IMR-90 (cell line): Measurements from ENCODE around the gene VCL. TPM values are rescaled to one million over a fixed set of nuclear protein-coding genes. Genes with fewer than 3 reads are reported as not detected.

Experiments
- ATAC-seq: fragments of 200-7000 bp; cut with Tn5 transposase; 2 replicates; pipeline ENCODE4 v1.9.1; 2020; ENCODE audit warnings: low read depth, mild to moderate bottlenecking, moderate library complexity
- BruUV-seq: library from RNA; stranded (reverse); fragments of 400-500 nt; replicated peaks from 2 replicates; lab custom pipeline; 2021; lab: Mats Ljungman, UMichigan
- CTCF ChIA-PET: fragments of 300-600 bp; formaldehyde crosslinking; extraction: SDS; loops from one replicate; lab custom pipeline; 2021; ENCODE audit warnings: antibody characterized with exemption; lab: Yijun Ruan, JAX
- POLR2A ChIA-PET: fragments of 300-600 bp; sonication (Branson Sonifier 250); formaldehyde crosslinking; loops from one replicate; lab custom pipeline; 2022; ENCODE audit warnings: antibody characterized with exemption; ENCODE audit not compliant: unreplicated experiment; lab: Charles Lee
- DNase-seq: peaks from one replicate; pipeline ENCODE4 v3.0.0; 2013
- H2AFZ ChIP-seq: replicated peaks from 2 replicates; pipeline ENCODE3; 2013; ENCODE audit warnings: low read length, mild to moderate bottlenecking; ENCODE audit not compliant: poor library complexity
- H2AK5ac ChIP-seq: 2 replicates; pipeline ENCODE4 v1.6.1; 2013; ENCODE audit warnings: low read depth, low read length, inconsistent platforms
- H2AK9ac ChIP-seq: replicated peaks from 2 replicates; pipeline ENCODE3; 2013; ENCODE audit warnings: mild to moderate bottlenecking, low read depth, low read length, moderate library complexity; ENCODE audit not compliant: poor library complexity
- H2BK120ac ChIP-seq: 2 replicates; pipeline ENCODE4 v1.6.1; 2013; ENCODE audit warnings: low read depth, low read length, inconsistent platforms
- H2BK15ac ChIP-seq: 3 replicates; pipeline ENCODE4 v1.6.1; 2013; ENCODE audit warnings: low read depth, low read length, inconsistent platforms
- H2BK20ac ChIP-seq: 2 replicates; pipeline ENCODE4 v1.6.1; 2013; ENCODE audit warnings: low read depth, mild to moderate bottlenecking, inconsistent platforms, low read length, moderate library complexity
- H2BK5ac ChIP-seq: 2 replicates; pipeline ENCODE4 v1.6.1; 2013; ENCODE audit warnings: mild to moderate bottlenecking, low read depth, low read length, inconsistent platforms; ENCODE audit not compliant: poor library complexity, severe bottlenecking
- H3K14ac ChIP-seq: replicated peaks from 2 replicates; pipeline ENCODE4 v1.6.1; 2013; ENCODE audit warnings: low read depth, low read length, inconsistent platforms
- H3K18ac ChIP-seq: 2 replicates; pipeline ENCODE4 v1.6.1; 2013; ENCODE audit warnings: low read depth, low read length, control low read depth
- H3K23ac ChIP-seq: 2 replicates; pipeline ENCODE4 v1.6.1; 2013; ENCODE audit warnings: low read depth, low read length, inconsistent platforms
- H3K27ac ChIP-seq: 2 replicates; pipeline ENCODE4 v1.5.1; 2013; ENCODE audit warnings: mild to moderate bottlenecking, control low read depth, low read length; ENCODE audit not compliant: insufficient read depth
- H3K27me3 ChIP-seq: 2 replicates; pipeline ENCODE4 v1.6.1; 2013; ENCODE audit warnings: low read length; ENCODE audit not compliant: control insufficient read depth, insufficient read depth
- H3K36me3 ChIP-seq: 2 replicates; pipeline ENCODE4 v1.6.1; 2013; ENCODE audit warnings: low read length, mixed read lengths; ENCODE audit not compliant: control insufficient read depth, insufficient read depth
- H3K4ac ChIP-seq: 2 replicates; pipeline ENCODE4 v1.6.1; 2013; ENCODE audit warnings: low read depth, low read length, inconsistent platforms
- H3K4me1 ChIP-seq: 2 replicates; pipeline ENCODE4 v1.6.1; 2013; ENCODE audit warnings: low read length, mixed read lengths; ENCODE audit not compliant: control insufficient read depth, insufficient read depth
- H3K4me2 ChIP-seq: 2 replicates; pipeline ENCODE4 v1.6.1; 2013; ENCODE audit warnings: low read depth, mild to moderate bottlenecking, control low read depth, low read length, moderate library complexity
- H3K4me3 ChIP-seq: 2 replicates; pipeline ENCODE4 v1.5.1; 2013; ENCODE audit warnings: low read depth, mild to moderate bottlenecking, control low read depth, low read length, moderate library complexity; ENCODE audit not compliant: insufficient read depth
- H3K56ac ChIP-seq: 2 replicates; pipeline ENCODE4 v1.6.1; 2013; ENCODE audit warnings: low read length, inconsistent platforms; ENCODE audit not compliant: insufficient read depth; ENCODE audit errors: extremely low read depth
- H3K79me1 ChIP-seq, 2 experiments: 2 replicates each; pipeline ENCODE4 v1.6.1; 2013; ENCODE audit warnings: low read length in 2 of 2, inconsistent platforms in 1 of 2, low read depth in 1 of 2
- H3K9ac ChIP-seq: 2 replicates; pipeline ENCODE4 v1.6.1; 2013; ENCODE audit warnings: low read depth, low read length, control low read depth
- H3K9me1 ChIP-seq: 2 replicates; pipeline ENCODE4 v1.6.1; 2013; ENCODE audit warnings: low read length, inconsistent platforms; ENCODE audit not compliant: insufficient read depth
- H3K9me3 ChIP-seq: 2 replicates; pipeline ENCODE4 v1.6.1; 2013; ENCODE audit warnings: low read length; ENCODE audit not compliant: control insufficient read depth, insufficient read depth
- H4K20me1 ChIP-seq: 2 replicates; pipeline ENCODE4 v1.6.1; 2013; ENCODE audit warnings: low read length, inconsistent platforms; ENCODE audit not compliant: insufficient read depth
- H4K5ac ChIP-seq: 2 replicates; pipeline ENCODE4 v1.6.1; 2013; ENCODE audit warnings: mild to moderate bottlenecking, low read depth, low read length, control low read depth
- H4K8ac ChIP-seq, 2 experiments: 2 replicates each; pipeline ENCODE4 v1.6.1; 2013; ENCODE audit warnings: low read depth in 2 of 2, low read length in 2 of 2, control low read depth in 1 of 2, inconsistent platforms in 1 of 2
- H4K91ac ChIP-seq: 2 replicates; pipeline ENCODE4 v1.6.1; 2013; ENCODE audit warnings: low read depth, low read length, inconsistent platforms; ENCODE audit not compliant: insufficient read depth
- BHLHE40 ChIP-seq: fragments of 150-350 bp; IDR thresholded peaks from 2 replicates; pipeline ENCODE4 v1.6.1; 2016; ENCODE audit warnings: mild to moderate bottlenecking, low read depth, low read length
- CEBPB ChIP-seq: IDR thresholded peaks from 2 replicates; pipeline ENCODE4 v1.6.1; 2012; ENCODE audit warnings: low read depth, low read length, improper control_type of control experiment
- CHD1 ChIP-seq: IDR thresholded peaks from 2 replicates; pipeline ENCODE4 v1.6.1; 2012; ENCODE audit warnings: low read depth, low read length, improper control_type of control experiment
- FOS ChIP-seq: fragments of 150-350 bp; IDR thresholded peaks from 2 replicates; pipeline ENCODE4 v1.6.1; 2016; ENCODE audit warnings: low read depth, low read length
- MAFK ChIP-seq: IDR thresholded peaks from 2 replicates; pipeline ENCODE4 v1.6.1; 2012; ENCODE audit warnings: low read depth, low read length, improper control_type of control experiment
- MAZ ChIP-seq: IDR thresholded peaks from 2 replicates; pipeline ENCODE4 v1.6.1; 2012; ENCODE audit warnings: low read depth, mild to moderate bottlenecking, low read length, improper control_type of control experiment, moderate library complexity, borderline replicate concordance
- MXI1 ChIP-seq: IDR thresholded peaks from 2 replicates; pipeline ENCODE4 v1.6.1; 2012; ENCODE audit warnings: low read depth, mild to moderate bottlenecking, low read length, moderate library complexity, borderline replicate concordance
- NFE2L2 ChIP-seq: fragments of 150-350 bp; IDR thresholded peaks from 2 replicates; pipeline ENCODE4 v1.6.1; 2016; ENCODE audit warnings: low read depth, mild to moderate bottlenecking, low read length
- POLR2A ChIP-seq: IDR thresholded peaks from 2 replicates; pipeline ENCODE4 v1.6.1; 2012; ENCODE audit warnings: mild to moderate bottlenecking, low read depth, low read length
- RAD21 ChIP-seq: IDR thresholded peaks from 2 replicates; pipeline ENCODE4 v1.6.1; 2012; ENCODE audit warnings: low read length, improper control_type of control experiment
- RCOR1 ChIP-seq: IDR thresholded peaks from 2 replicates; pipeline ENCODE4 v1.6.1; 2012; ENCODE audit warnings: mild to moderate bottlenecking, low read length, improper control_type of control experiment; ENCODE audit not compliant: insufficient replicate concordance
- RFX5 ChIP-seq: IDR thresholded peaks from 2 replicates; pipeline ENCODE4 v1.8.0; 2012; ENCODE audit warnings: low read depth, mild to moderate bottlenecking, low read length, moderate library complexity
- SMC3 ChIP-seq: fragments of 150-350 bp; IDR thresholded peaks from 2 replicates; pipeline ENCODE4 v1.6.1; 2016; ENCODE audit warnings: low read depth, mild to moderate bottlenecking, antibody characterized with exemption, low read length, moderate library complexity
- WGBS, 2 experiments: methylation state at CpG; one replicate each; pipeline versions ENCODE4 v1.1.5 to v1.1.7; 2013; ENCODE audit warnings: missing lambda C conversion rate in 2 of 2; ENCODE audit not compliant: insufficient read length in 1 of 2; ENCODE audit errors: extremely low coverage in 2 of 2; 5-methylcytosine and 5-hydroxymethylcytosine counted together
- dilution Hi-C: fragments of 300-500 bp; cut with HindIII; formaldehyde crosslinking; loops from one replicate; pipeline ENCODE4 v1.14.3; 2018; ENCODE audit warnings: low sequenced_read_pairs; ENCODE audit not compliant: unreplicated experiment
- in situ Hi-C: fragments of 300-500 bp; cut with MboI; formaldehyde crosslinking; loops from 3 replicates; pipeline ENCODE4 v1.14.3; 2019; ENCODE audit warnings: low sequenced_read_pairs, inconsistent platforms, mixed read lengths
- intact Hi-C: fragments of 100-400 bp; cut with micrococcal nuclease; formaldehyde crosslinking; loops from 2 replicates; pipeline ENCODE4 v1.10.0; 2022
- polyA plus RNA-seq, 3 experiments: library from polyadenylated mRNA; depleted of rRNA; stranded (reverse); fragments of >200 nt; gene quantifications; 2 replicates each; pipeline ENCODE4 v1.2.3, GENCODE V29; 2012; ENCODE audit warnings: low replicate concordance in 1 of 3
- total RNA-seq: library from RNA; depleted of rRNA; stranded (reverse); fragments of >200 nt; gene quantifications from 2 replicates; pipeline ENCODE4 v1.2.3, GENCODE V29; 2012
- TF ChIP-seq, protein P1 (sequence below): fragments of 150-350 bp; IDR thresholded peaks from 2 replicates; pipeline ENCODE4 v1.6.1; 2016; ENCODE audit warnings: low read depth, mild to moderate bottlenecking, low read length, moderate library complexity, borderline replicate concordance
- TF ChIP-seq, protein P2 (sequence below): fragments of 150-350 bp; IDR thresholded peaks from 2 replicates; pipeline ENCODE4 v1.6.1; 2017; ENCODE audit warnings: mild to moderate bottlenecking, antibody characterized with exemption, low read length, low read depth
- TF ChIP-seq, protein P3 (sequence below): conservative IDR thresholded peaks from 2 replicates; pipeline ENCODE4 v1.5.1; 2012; ENCODE audit warnings: mild to moderate bottlenecking, low read depth, low read length, improper control_type of control experiment

VCL gene
- total and polyA plus RNA-seq, 2 of the 4 experiments (the other 2 are of a cell fraction), result 227 to 283 TPM

DNA sequence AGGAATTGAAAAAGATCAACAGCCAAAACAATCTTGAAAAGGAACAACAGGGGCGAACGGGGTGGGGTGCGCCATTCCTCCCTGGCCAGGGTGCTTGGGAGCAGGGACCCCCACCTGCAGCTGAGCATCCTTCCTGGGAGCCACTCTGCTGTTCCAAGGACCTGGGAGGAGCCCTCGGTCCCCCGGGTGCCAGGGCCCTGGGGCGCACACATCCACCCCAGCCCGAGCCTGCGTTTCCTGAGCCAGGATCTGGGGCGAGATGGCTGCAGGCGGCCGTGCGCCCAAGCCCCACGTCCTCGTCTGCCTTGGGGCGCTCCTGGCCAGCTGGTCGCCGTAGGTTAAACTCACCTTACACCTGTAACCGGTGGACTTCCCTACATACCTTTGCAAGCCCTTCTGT is 142.1 kb downstream of the VCL start:
- H4K5ac ChIP-seq, result no peak overlapping the region
- H3K4ac ChIP-seq, result no peak overlapping the region
- CTCF ChIA-PET, result no interaction called here
- no peak overlapping the region for H4K91ac ChIP-seq
- H2BK20ac ChIP-seq, result no peak overlapping the region
- no peaks in the 10 kb centered on the region for H3K9me3 ChIP-seq
- no peak overlapping the region for H3K56ac ChIP-seq
- H4K20me1 ChIP-seq, result peaks cover 24% of the 10 kb centered on the region
- DNase-seq (no peak), ATAC-seq (no peak)
- no peak overlapping the region for H3K4me2 ChIP-seq
- H3K9ac ChIP-seq, result no peak overlapping the region
- POLR2A ChIA-PET, result interaction anchor here (0.7 kb wide), 1 partner anchor 1005 kb away, joined by 3 read pairs; no protein-coding TSS in a partner anchor
- peaks cover 21 to 44% of the 10 kb centered on the region in 2 experiments for H3K79me1 ChIP-seq
- no peak overlapping the region for H3K27ac ChIP-seq
- intact Hi-C loops, result loop anchor here (10.0 kb wide), 1 partner anchor 1095 kb away; the partner anchor contains the start of gene COMTD1
- TF ChIP-seq RCOR1, result no peak
- TF ChIP-seq NFE2L2, result no peak
- TF ChIP-seq SMC3, result no peak
- no peak for TF ChIP-seq FOS
- TF ChIP-seq MAFK, result no peak
- TF ChIP-seq, protein P1, sequence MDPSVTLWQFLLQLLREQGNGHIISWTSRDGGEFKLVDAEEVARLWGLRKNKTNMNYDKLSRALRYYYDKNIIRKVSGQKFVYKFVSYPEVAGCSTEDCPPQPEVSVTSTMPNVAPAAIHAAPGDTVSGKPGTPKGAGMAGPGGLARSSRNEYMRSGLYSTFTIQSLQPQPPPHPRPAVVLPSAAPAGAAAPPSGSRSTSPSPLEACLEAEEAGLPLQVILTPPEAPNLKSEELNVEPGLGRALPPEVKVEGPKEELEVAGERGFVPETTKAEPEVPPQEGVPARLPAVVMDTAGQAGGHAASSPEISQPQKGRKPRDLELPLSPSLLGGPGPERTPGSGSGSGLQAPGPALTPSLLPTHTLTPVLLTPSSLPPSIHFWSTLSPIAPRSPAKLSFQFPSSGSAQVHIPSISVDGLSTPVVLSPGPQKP, result no peak
- no peak for TF ChIP-seq RFX5
- TF ChIP-seq, protein P2, sequence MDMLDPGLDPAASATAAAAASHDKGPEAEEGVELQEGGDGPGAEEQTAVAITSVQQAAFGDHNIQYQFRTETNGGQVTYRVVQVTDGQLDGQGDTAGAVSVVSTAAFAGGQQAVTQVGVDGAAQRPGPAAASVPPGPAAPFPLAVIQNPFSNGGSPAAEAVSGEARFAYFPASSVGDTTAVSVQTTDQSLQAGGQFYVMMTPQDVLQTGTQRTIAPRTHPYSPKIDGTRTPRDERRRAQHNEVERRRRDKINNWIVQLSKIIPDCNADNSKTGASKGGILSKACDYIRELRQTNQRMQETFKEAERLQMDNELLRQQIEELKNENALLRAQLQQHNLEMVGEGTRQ, result no peak
- no peak for TF ChIP-seq CHD1
- no peak for TF ChIP-seq MAZ
- no peak for TF ChIP-seq CEBPB
- no peak for TF ChIP-seq MXI1
- TF ChIP-seq POLR2A, result no peak
- TF ChIP-seq, protein P3, sequence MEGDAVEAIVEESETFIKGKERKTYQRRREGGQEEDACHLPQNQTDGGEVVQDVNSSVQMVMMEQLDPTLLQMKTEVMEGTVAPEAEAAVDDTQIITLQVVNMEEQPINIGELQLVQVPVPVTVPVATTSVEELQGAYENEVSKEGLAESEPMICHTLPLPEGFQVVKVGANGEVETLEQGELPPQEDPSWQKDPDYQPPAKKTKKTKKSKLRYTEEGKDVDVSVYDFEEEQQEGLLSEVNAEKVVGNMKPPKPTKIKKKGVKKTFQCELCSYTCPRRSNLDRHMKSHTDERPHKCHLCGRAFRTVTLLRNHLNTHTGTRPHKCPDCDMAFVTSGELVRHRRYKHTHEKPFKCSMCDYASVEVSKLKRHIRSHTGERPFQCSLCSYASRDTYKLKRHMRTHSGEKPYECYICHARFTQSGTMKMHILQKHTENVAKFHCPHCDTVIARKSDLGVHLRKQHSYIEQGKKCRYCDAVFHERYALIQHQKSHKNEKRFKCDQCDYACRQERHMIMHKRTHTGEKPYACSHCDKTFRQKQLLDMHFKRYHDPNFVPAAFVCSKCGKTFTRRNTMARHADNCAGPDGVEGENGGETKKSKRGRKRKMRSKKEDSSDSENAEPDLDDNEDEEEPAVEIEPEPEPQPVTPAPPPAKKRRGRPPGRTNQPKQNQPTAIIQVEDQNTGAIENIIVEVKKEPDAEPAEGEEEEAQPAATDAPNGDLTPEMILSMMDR, result no peak
- TF ChIP-seq RAD21, result no peak
- TF ChIP-seq BHLHE40, result no peak
- H3K4me1 ChIP-seq, result peaks cover 1% of the 10 kb centered on the region
- no peak overlapping the region for H3K18ac ChIP-seq
- no peak overlapping the region for H4K8ac ChIP-seq
- no peak overlapping the region for H3K14ac ChIP-seq
- no peak overlapping the region for H2BK5ac ChIP-seq
- in situ Hi-C loops, result loop anchor here (5.0 kb wide), 1 partner anchor 92 kb away; no protein-coding TSS in a partner anchor
- no TSS peak for BruUV-seq
- 98% methylated on average over 13 of the region's 18 CpGs; no CpG with 5 or more reads in 1 of the 2 experiments for WGBS, 2 experiments
- H3K4me3 ChIP-seq, result no peak overlapping the region
- H2AK5ac ChIP-seq, result no peak overlapping the region
- H3K27me3 ChIP-seq, result no peaks in the 10 kb centered on the region
- no peak overlapping the region for H2BK15ac ChIP-seq
- no peaks in the 10 kb centered on the region for H3K9me1 ChIP-seq
- H2BK120ac ChIP-seq, result no peak overlapping the region
- dilution Hi-C loops, result no loop called here
- no peak overlapping the region for H2AK9ac ChIP-seq
- H2AFZ ChIP-seq, result no peak overlapping the region
- no peak overlapping the region for H3K23ac ChIP-seq
- peaks cover 10% of the 10 kb centered on the region for H3K36me3 ChIP-seq
